Tibial artery (tissue), 4 donors: ENCODE measurements around the gene IRF7.

Experiments used
- DNase-seq, 2 donors: peaks; one replicate each; pipeline ENCODE4 v3.0.0-alpha.2; 2019
- H3K27ac ChIP-seq, 2 donors: fragments of 200-600 bp; sonication (generic) in 1 of 2; 1 replicate in 1 of 2; 2 replicates in 1 of 2; pipeline ENCODE4 v1.5.1; 2018 to 2019; ENCODE audit warnings: mild to moderate bottlenecking in 1 of 2
- H3K27me3 ChIP-seq, 2 donors: fragments of 200-600 bp; sonication (generic) in 1 of 2; one replicate each; pipeline versions ENCODE4 v1.5.1 to v1.6.0; 2016 to 2019
- H3K36me3 ChIP-seq, 3 donors: fragments of 200-600 bp; sonication (generic) in 2 of 3; one replicate each; pipeline ENCODE4 v1.5.1; 2016 to 2019; ENCODE audit warnings: mild to moderate bottlenecking in 2 of 3
- H3K4me1 ChIP-seq, 4 donors: fragments of 200-600 bp; sonication (generic) in 2 of 4; 1 replicate in 3 of 4; 2 replicates in 1 of 4; pipeline ENCODE4 v1.5.1; 2016 to 2019
- H3K4me3 ChIP-seq, 2 donors: fragments of 200-600 bp; sonication (generic) in 1 of 2; 1 replicate in 1 of 2; 2 replicates in 1 of 2; pipeline ENCODE4 v1.5.1; 2018 to 2019; ENCODE audit warnings: mild to moderate bottlenecking in 2 of 2
- H3K9me3 ChIP-seq, 3 donors: fragments of 200-600 bp; sonication (generic) in 1 of 3; one replicate each; pipeline ENCODE4 v1.5.1; 2016 to 2019
- intact Hi-C: fragments of 100-400 bp; cut with DNase I; formaldehyde crosslinking; loops from one replicate; pipeline ENCODE4 v1.15.0; 2023; ENCODE audit warnings: low total_unique reads
- TF ChIP-seq, protein P1 (sequence below), 2 experiments: fragments of 200-600 bp in 1 of 2; fragments of 450-650 bp in 1 of 2; IDR thresholded peaks; one replicate each; pipeline ENCODE4 v1.5.1; 2017 to 2019; ENCODE audit warnings: antibody characterized with exemption in 2 of 2, mild to moderate bottlenecking in 1 of 2, moderate library complexity in 1 of 2

IRF7 gene

DNA sequence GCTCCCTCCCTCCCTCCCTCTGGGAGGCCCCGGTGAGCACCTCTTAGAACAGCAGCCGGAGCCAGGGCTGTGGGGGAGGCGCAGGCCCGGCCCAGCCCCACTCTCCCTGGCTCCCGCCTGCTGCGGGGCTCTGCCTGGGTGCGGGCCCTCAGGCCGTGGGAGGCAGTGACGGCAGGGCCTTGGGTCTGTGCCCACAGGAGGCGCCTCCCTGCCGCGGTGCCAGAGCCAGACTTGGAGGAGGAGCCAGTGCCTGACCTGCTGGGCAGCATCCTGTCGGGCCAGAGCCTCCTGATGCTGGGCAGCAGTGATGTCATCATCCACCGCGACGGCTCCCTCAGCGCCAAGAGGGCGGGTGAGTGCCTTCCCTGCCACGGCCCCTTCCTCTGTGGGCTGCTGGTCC lies 9.5 kb downstream of the IRF7 start:
- no peak overlapping the region for H3K27ac ChIP-seq
- H3K4me3 ChIP-seq, result no peak overlapping the region
- H3K27me3 ChIP-seq, result no peaks in the 10 kb centered on the region
- intact Hi-C loops, result no loop called here
- H3K9me3 ChIP-seq, result no peaks in the 10 kb centered on the region
- no peak for DNase-seq
- TF ChIP-seq, protein P1, sequence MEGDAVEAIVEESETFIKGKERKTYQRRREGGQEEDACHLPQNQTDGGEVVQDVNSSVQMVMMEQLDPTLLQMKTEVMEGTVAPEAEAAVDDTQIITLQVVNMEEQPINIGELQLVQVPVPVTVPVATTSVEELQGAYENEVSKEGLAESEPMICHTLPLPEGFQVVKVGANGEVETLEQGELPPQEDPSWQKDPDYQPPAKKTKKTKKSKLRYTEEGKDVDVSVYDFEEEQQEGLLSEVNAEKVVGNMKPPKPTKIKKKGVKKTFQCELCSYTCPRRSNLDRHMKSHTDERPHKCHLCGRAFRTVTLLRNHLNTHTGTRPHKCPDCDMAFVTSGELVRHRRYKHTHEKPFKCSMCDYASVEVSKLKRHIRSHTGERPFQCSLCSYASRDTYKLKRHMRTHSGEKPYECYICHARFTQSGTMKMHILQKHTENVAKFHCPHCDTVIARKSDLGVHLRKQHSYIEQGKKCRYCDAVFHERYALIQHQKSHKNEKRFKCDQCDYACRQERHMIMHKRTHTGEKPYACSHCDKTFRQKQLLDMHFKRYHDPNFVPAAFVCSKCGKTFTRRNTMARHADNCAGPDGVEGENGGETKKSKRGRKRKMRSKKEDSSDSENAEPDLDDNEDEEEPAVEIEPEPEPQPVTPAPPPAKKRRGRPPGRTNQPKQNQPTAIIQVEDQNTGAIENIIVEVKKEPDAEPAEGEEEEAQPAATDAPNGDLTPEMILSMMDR (IDR thresholded peaks at IDR 0.05), result no peak
- H3K36me3 ChIP-seq, result peaks cover 87 to 100% (median 98%) of the 10 kb centered on the region in 3 donors
- peaks cover 0 to 4% (median 0%) of the 10 kb centered on the region in 4 donors for H3K4me1 ChIP-seq

DNA sequence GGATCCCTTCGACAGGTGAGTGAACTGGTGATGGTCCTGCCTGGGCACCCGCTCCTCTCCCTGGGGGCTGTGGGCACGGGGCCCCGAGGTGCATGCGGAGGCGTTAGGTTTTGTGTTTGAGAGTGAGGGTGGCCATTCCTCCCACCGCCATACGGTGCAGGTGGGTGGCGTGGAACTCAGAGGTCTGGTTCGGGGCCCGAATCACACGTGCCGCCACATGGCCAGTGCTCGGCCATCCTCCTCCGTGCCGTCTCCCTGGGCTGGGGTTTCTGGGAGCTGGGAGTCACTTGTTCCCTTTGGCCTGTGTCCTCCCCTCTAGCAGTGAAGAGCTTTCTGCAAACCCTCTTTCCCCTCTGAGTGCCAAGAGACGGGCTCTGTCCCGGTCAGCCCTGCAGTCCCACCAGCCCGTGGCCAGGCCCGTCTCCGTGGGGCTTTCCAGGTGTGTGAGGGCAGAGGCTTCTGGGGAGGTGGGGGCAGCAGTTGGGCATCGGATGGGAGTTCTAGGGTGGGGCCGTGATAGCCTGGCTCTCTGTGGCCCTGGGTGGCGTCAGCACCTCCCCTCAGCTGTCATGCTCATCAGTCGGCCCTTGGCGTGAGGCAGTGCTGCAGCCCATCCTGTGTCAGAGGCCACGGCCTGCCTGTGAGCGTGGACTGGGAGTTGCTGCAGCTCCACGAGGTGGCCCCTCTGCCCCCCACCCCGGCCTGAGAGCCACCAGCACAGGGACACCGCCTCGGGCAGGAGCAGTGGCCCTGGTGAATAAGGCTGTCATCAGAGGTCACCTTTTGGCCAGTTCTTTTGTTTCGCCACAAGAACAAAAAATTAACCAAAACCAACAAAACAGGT lies 10.2 kb downstream of the IRF7 start:
- no peaks in the 10 kb centered on the region for H3K27me3 ChIP-seq
- H3K4me1 ChIP-seq, result peaks cover 0 to 4% (median 0%) of the 10 kb centered on the region in 4 donors
- intact Hi-C loops, result no loop called here
- H3K4me3 ChIP-seq, result no peak overlapping the region
- TF ChIP-seq, protein P1 (IDR thresholded peaks at IDR 0.05), result no peak
- no peaks in the 10 kb centered on the region for H3K9me3 ChIP-seq
- peaks cover 87 to 100% (median 98%) of the 10 kb centered on the region in 3 donors for H3K36me3 ChIP-seq
- H3K27ac ChIP-seq, result no peak overlapping the region
- no peak for DNase-seq

DNA sequence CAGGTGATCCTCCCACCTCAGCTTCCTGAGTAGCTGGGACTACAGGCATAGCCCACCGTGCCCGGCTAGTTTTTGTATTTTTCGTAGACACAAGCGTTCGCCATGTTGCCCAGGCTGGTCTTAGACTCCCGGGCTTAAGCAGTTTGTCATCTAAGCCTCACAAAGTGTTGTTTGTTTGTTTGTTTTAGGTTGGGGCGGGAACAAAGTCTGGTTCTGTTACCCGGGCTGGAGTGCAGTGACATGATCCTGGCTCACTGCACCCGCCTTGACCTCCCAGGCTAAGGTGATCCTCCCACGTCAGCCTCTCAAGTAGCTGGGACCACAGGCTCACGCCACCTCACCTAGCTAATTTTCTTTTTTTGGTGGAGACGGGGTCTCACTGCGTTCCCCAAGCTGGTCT lies 12.6 kb downstream of the IRF7 start:
- no peak for DNase-seq
- intact Hi-C loops, result no loop called here
- TF ChIP-seq, protein P1 (IDR thresholded peaks at IDR 0.05), result no peak

DNA sequence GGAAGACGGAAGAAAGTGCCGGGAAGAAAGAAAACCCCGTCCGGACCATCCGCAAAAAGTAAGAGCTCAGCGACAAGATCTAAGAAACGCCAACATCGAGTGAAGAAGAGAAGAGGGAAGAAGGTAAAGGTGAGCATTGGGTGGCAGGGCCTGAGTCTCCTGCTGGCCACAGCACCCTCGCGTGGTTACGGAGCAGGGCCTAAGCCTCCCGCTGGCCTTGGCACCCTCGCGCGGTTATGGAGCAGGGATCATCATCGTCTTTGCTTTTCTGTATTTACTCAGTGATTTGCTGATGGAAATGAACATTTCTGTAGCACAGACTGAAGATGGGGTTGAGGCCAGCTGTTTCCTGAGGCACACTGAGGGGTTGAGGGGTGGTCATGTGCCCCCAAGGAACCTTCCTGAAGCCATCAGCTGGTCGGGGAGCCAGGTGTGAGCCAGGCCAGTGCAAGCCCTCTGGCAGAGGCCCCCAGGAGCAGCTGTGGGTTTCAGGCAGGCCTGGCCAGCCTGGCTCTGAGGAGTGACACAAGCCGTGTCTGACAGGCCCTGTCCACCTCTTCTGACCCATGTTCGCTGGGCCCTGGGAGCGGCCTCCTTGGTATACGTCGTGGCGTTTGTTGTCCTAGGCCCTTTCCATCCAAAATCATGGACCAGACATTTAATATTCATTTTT lies 14.0 kb downstream of the IRF7 start:
- intact Hi-C loops, result no loop called here
- no peak overlapping the region for H3K4me3 ChIP-seq
- TF ChIP-seq, protein P1 (IDR thresholded peaks at IDR 0.05), result no peak

More for the DNA sequence above, 12.6 kb downstream of the IRF7 start:
- no peak overlapping the region for H3K27ac ChIP-seq
- H3K4me3 ChIP-seq, result no peak overlapping the region
- peaks cover 0 to 4% (median 0%) of the 10 kb centered on the region in 4 donors for H3K4me1 ChIP-seq
- H3K36me3 ChIP-seq, result peaks cover 87 to 100% (median 94%) of the 10 kb centered on the region in 3 donors
- H3K9me3 ChIP-seq, result no peaks in the 10 kb centered on the region
- no peaks in the 10 kb centered on the region for H3K27me3 ChIP-seq

DNA sequence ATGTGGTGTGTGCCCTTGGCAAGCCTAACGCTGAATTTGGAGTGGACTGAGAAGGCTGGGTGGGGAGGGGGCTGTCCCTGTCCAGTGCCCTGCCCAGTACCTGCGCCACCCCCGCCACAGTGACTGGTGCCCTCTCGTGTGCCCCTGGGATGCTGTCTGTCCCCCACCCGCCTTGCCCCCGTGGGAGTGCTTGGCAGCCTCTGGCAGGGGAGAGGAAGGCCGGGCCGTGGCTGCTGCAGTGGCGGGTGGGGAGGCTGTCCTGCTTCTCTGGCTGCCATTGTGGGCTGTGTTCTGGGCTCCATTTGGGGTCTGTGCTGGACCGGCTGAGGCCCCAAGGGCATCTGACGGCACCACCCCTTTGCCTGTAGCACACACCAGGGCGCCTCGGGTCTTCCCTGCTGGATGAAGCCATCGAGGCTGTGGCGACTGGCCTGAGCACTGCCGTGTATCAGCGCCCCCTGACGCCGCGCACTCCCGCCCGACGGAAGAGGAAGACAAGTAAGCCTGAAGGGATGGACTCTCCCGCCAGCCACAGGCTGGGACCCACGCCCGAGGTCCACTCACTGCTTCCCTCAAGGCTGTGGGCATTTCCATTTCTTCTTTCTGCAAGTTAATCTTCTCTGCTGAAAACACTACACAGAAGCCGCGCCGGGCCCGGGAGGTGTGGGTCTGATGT lies 17.6 kb downstream of the IRF7 start:
- intact Hi-C loops, result no loop called here
- peaks cover 72 to 100% (median 93%) of the 10 kb centered on the region in 3 donors for H3K36me3 ChIP-seq
- no peak overlapping the region for H3K27ac ChIP-seq

More for the DNA sequence above, 14.0 kb downstream of the IRF7 start:
- Histone ChIP-seq H3K36me3 (peaks cover 84 to 100% (median 94%) of the 10 kb centered on the region in 3 donors), H3K27me3 (no peaks in the 10 kb centered on the region), H3K9me3 (no peaks in the 10 kb centered on the region), H3K4me1 (peaks cover 0 to 4% (median 0%) of the 10 kb centered on the region in 4 donors), H3K27ac (no peak overlapping the region)
- no peak for DNase-seq

More for the DNA sequence above, 17.6 kb downstream of the IRF7 start:
- TF ChIP-seq, protein P1 (IDR thresholded peaks at IDR 0.05), result no peak
- no peak overlapping the region for H3K4me3 ChIP-seq
- no peaks in the 10 kb centered on the region for H3K4me1 ChIP-seq
- no peaks in the 10 kb centered on the region for H3K27me3 ChIP-seq
- no peak for DNase-seq
- no peaks in the 10 kb centered on the region for H3K9me3 ChIP-seq
